ENCODE results near the gene MORF4L1. TPM values are rescaled to one million over a fixed set of nuclear protein-coding genes. Genes with fewer than 3 reads are reported as not detected.
"Not testable (repeated sequence)": the region's sequence is repeated elsewhere in the genome, so short reads cannot be mapped to it uniquely, and the experiment has no call there.

The MORF4L1 gene
- total RNA-seq, 1 experiment from 2014 or later = 428 TPM

DNA sequence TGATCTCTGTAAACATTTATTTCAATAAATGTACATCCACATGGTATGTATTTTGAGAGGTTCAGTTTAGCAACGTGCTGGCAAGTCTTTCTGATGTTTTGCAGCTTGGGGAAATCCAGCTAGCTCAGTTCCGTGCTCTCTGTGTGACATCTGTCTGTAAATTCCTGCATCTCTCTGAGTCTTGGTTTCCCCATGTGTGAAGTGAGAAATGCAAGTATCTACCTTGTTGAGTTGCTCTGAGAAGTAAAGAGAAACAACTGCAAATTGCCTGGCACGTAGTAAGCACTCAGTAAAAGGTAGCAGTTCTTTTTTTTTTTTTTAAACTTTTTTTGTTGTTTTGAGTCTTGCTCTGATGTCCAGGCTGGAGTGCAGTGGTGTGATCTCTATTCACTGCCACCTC, 30.2 kb upstream of the MORF4L1 start:
- Histone ChIP-seq H3K4me3 (ENCODE audit: low read depth, low read length, poor library complexity, severe bottlenecking) (no peak overlapping the region), H3K27ac (ENCODE audit: low read depth, low read length, poor library complexity, severe bottlenecking) (no peak overlapping the region), H3K9me3 (ENCODE audit: low read depth, low read length, poor library complexity, severe bottlenecking) (no peaks in the 10 kb centered on the region), H3K27me3 (replicated peaks; ENCODE audit: insufficient read depth, low read depth, low read length, poor library complexity) (no peaks in the 10 kb centered on the region), H3K4me1 (ENCODE audit: insufficient read depth, low read length, poor library complexity, severe bottlenecking) (no peaks in the 10 kb centered on the region), H3K36me3 (ENCODE audit: insufficient read depth, low read length, poor library complexity, severe bottlenecking) (no peaks in the 10 kb centered on the region)
- ChIA-PET POLR2A (ENCODE audit: low non-redundant PET) (interaction anchor here (0.6 kb wide), 1 partner anchor 31 kb away, joined by 4 read pairs; no protein-coding TSS in a partner anchor), CTCF (no interaction called here)
- no peak for DNase-seq (ENCODE audit: low spot score)
- TF ChIP-seq, protein P1, sequence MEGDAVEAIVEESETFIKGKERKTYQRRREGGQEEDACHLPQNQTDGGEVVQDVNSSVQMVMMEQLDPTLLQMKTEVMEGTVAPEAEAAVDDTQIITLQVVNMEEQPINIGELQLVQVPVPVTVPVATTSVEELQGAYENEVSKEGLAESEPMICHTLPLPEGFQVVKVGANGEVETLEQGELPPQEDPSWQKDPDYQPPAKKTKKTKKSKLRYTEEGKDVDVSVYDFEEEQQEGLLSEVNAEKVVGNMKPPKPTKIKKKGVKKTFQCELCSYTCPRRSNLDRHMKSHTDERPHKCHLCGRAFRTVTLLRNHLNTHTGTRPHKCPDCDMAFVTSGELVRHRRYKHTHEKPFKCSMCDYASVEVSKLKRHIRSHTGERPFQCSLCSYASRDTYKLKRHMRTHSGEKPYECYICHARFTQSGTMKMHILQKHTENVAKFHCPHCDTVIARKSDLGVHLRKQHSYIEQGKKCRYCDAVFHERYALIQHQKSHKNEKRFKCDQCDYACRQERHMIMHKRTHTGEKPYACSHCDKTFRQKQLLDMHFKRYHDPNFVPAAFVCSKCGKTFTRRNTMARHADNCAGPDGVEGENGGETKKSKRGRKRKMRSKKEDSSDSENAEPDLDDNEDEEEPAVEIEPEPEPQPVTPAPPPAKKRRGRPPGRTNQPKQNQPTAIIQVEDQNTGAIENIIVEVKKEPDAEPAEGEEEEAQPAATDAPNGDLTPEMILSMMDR (conservative IDR thresholded peaks at IDR 0.05; ENCODE audit: low read depth, low read length) = no peak
- TF ChIP-seq EZH2 (IDR thresholded peaks at IDR 0.05; ENCODE audit: borderline replicate concordance, low read depth, low read length, poor library complexity, severe bottlenecking) = no peak
- intact Hi-C loops (cut with micrococcal nuclease; ENCODE audit: unreplicated experiment) = no loop called here
- BruUV-seq (replicated peaks) = no TSS peak

DNA sequence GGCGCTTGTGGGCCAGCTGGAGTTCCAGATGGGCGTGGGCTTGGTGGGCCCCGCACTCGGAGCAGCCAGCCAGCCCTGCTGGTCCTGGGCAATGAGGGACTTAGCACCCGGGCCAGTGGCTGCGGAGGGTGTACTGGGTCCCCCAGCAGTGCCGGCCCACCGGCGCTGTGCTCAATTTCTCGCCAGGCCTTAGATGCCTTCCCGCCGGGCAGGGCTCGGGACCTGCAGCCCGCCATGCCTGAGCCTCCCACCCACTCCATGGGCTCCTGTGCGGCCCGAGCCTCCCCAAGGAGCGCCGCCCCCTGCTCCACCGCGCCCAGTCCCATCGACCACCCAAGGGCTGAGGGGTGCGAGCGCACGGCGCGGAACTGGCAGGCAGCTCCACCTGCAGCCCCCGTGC, 25.8 kb upstream of the MORF4L1 start:
- H3K4me1 ChIP-seq (ENCODE audit: insufficient read depth, low read length, poor library complexity, severe bottlenecking); H3K36me3 ChIP-seq (ENCODE audit: insufficient read depth, low read length, poor library complexity, severe bottlenecking); DNase-seq (ENCODE audit: low spot score); intact Hi-C loops (cut with micrococcal nuclease; ENCODE audit: unreplicated experiment); H3K4me3 ChIP-seq (ENCODE audit: low read depth, low read length, poor library complexity, severe bottlenecking); POLR2A ChIA-PET (ENCODE audit: low non-redundant PET); H3K27ac ChIP-seq (ENCODE audit: low read depth, low read length, poor library complexity, severe bottlenecking); BruUV-seq (replicated peaks); H3K27me3 ChIP-seq (replicated peaks; ENCODE audit: insufficient read depth, low read depth, low read length, poor library complexity); CTCF ChIA-PET; H3K9me3 ChIP-seq (ENCODE audit: low read depth, low read length, poor library complexity, severe bottlenecking): not testable (repeated sequence)

DNA sequence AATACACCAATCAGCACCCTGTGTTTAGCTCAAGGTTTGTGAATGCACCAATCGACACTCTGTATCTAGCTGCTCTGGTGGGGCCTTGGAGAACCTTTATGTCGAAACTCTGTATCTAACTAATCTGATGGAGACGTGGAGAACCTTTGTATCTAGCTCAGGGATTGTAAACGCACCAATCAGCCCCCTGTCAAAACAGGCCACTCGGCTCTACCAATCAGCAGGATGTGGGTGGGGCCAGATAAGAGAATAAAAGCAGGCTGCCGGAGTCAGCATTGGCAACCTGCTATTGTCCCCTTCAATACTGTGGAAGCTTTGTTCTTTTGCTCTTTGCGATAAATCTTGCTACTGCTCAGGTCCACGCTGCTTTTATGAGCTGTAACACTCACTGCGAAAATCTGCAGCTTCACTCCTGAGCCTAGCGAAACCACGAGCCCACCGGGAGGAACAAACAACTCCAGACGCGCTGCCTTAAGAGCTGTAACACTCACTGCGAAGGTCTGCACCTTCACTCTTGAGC, 25.2 kb upstream of the MORF4L1 start:
- H3K4me1 ChIP-seq (ENCODE audit: insufficient read depth, low read length, poor library complexity, severe bottlenecking); CTCF ChIA-PET; H3K9me3 ChIP-seq (ENCODE audit: low read depth, low read length, poor library complexity, severe bottlenecking); H3K36me3 ChIP-seq (ENCODE audit: insufficient read depth, low read length, poor library complexity, severe bottlenecking); POLR2A ChIA-PET (ENCODE audit: low non-redundant PET); H3K27me3 ChIP-seq (replicated peaks; ENCODE audit: insufficient read depth, low read depth, low read length, poor library complexity); H3K4me3 ChIP-seq (ENCODE audit: low read depth, low read length, poor library complexity, severe bottlenecking); intact Hi-C loops (cut with micrococcal nuclease; ENCODE audit: unreplicated experiment); DNase-seq (ENCODE audit: low spot score); BruUV-seq (replicated peaks); H3K27ac ChIP-seq (ENCODE audit: low read depth, low read length, poor library complexity, severe bottlenecking): not testable (repeated sequence)

DNA sequence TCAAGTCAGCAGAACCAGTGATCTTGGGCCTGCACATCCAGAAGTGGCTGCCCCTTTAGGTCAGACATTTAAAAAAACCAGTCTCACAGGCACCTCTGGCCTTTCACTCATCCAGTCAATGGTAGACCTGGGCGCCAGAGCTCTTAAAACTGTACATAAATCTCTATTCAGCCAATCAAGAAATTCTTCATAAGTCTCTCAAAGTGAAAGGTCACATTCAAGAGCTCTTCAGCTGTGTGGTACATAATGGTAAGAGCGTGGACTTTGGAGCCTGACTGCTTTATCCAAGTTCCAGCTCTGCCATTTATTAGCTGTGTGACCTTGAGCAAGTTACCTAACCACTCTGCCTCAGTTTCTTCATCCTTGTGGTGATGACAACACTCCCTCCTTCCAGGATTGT, 22.3 kb upstream of the MORF4L1 start:
- ChIA-PET CTCF (no interaction called here), POLR2A (ENCODE audit: low non-redundant PET) (no interaction called here)
- H3K27me3 ChIP-seq (replicated peaks; ENCODE audit: insufficient read depth, low read depth, low read length, poor library complexity) = no peaks in the 10 kb centered on the region
- H3K9me3 ChIP-seq (ENCODE audit: low read depth, low read length, poor library complexity, severe bottlenecking) = no peaks in the 10 kb centered on the region
- H3K36me3 ChIP-seq (ENCODE audit: insufficient read depth, low read length, poor library complexity, severe bottlenecking) = no peaks in the 10 kb centered on the region
- no peak for DNase-seq (ENCODE audit: low spot score)
- TF ChIP-seq, protein P1 (conservative IDR thresholded peaks at IDR 0.05; ENCODE audit: low read depth, low read length) = no peak
- TF ChIP-seq EZH2 (IDR thresholded peaks at IDR 0.05; ENCODE audit: borderline replicate concordance, low read depth, low read length, poor library complexity, severe bottlenecking) = no peak
- H3K4me3 ChIP-seq (ENCODE audit: low read depth, low read length, poor library complexity, severe bottlenecking) = no peak overlapping the region
- H3K4me1 ChIP-seq (ENCODE audit: insufficient read depth, low read length, poor library complexity, severe bottlenecking) = no peaks in the 10 kb centered on the region
- no TSS peak for BruUV-seq (replicated peaks)
- intact Hi-C loops (cut with micrococcal nuclease; ENCODE audit: unreplicated experiment) = no loop called here
- no peak overlapping the region for H3K27ac ChIP-seq (ENCODE audit: low read depth, low read length, poor library complexity, severe bottlenecking)
